GM18951 (cell line): ENCODE results near the gene SMYD5.

Experiments
- POLR2A ChIP-seq: IDR thresholded peaks from 4 replicates; pipeline ENCODE4 v1.6.1; 2011; ENCODE audit warnings: mild to moderate bottlenecking; ENCODE audit not compliant: insufficient read length, insufficient read depth; ENCODE audit errors: extremely low read depth
- in situ Hi-C: fragments of 300-500 bp; cut with MboI; formaldehyde crosslinking; loops from one replicate; pipeline ENCODE4 v1.12.0; 2022; ENCODE audit warnings: low sequenced_read_pairs, mixed read lengths, inconsistent platforms; ENCODE audit not compliant: unreplicated experiment

The SMYD5 gene

GRCh38 chr2:73263540-73264331, 49.7 kb downstream of the SMYD5 start:
- TF ChIP-seq POLR2A: no peak
- in situ Hi-C loops: no loop called here

DNA sequence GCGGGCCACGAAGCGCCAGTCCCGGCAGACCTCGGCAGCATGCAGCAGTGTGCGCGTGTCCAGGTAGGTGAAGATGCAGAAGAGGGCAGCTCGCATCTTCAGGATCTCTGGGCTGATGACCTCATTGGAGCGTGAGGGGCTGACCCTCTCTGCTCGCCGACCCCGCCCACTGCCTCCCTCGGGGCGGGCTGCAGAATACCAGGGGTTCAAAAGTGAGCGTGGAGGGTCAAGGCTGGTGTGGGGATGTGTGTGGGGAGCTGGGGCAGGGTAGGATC, 50.2 kb downstream of the SMYD5 start:
- TF ChIP-seq POLR2A: no peak
- in situ Hi-C loops: no loop called here

DNA sequence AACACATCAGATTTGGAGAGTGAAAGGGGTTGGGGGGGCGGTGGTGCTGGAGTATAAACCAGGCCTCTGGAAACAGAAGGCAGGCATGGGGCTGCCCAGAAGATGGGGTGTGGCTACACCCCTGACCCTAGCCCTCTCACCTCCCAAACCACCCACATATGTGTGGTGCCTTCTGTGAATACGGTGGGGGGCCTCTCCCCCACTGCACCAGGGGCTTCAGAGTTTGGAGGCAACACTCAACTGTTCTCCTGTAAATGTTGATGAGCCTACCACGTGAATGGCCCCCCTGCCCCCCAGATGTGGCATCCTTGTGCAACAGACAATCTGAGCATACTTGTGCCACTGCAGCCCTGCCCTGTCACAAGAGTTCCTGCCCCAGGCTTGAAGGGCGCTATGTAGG, 50.7 kb downstream of the SMYD5 start:
- in situ Hi-C loops: no loop called here
- no peak for TF ChIP-seq POLR2A

DNA sequence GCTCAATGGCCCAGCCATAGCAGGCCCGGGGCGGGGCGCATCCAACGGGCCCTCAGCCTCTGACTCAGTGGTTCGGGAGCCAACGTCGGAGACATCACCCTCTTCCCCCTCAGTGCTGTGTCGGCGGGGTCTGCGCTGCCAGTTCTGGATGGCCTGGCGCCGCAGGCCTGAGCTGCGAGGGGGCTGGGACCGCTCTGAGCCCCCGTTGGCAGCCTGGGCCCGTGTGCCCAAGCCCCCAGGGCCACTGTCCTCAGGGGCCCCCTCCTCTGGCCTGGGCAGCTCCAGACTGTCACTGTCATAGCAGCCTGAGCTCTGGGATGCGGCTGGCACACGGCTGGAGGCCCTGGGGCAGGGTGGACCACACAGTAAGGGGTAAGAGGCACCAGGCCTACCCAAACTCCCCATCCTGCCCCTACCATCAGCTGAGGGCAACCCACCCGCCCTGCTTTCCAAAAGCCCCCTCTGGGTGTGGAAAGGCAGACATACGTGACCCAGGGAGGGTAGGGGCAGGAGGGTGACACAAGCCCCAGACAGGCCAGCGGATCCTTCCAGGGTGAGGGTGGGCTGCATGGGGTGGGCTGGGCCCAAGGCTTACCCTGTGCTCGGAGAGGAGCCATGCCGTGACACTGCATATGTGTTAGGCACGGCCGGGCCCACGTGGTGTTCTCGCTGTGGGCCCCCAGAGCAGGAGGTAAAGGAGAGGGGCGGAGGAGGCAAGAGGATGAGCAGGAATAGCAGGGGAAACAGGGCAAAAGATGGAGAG, 51.4 kb downstream of the SMYD5 start:
- in situ Hi-C loops: no loop called here
- no peak for TF ChIP-seq POLR2A

DNA sequence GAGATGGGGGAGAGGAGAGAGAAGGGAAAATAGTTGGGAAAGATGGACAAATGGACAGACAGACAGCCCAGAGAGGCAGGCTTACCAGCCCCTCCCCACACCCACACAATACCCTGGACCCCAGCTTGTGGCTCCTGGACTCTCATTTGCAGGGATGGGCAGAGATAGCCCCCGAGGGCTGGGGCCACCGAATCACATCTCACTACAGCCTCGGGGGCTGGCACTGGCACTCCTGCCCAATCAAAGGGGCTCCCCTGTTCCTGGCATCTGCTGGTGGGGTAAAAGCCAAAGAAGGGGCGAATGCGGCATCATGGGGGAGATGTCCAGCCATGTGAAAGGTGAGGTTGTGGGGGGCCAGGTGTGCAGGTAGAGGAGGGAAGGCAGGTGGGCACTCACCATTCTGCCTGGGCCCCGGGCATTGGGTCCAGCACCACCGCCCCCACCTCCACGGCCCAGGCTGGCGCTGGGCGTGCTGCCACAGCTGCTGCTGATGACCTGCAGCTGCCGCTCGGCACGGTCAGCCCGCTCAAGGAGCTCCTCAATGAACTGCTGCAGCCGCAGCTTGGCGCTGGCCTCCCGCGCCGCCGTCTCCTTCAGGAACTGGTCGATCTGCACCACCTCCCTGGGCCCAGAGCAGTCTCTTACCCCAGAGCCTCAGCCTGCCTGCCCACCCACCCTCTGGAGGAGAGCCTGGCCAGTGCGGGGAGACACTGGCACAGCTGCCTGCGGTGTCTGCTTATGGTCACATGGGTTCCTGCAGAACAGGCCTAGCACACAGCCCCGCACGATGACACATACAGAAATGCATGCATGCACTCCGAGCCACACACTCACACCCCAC, 52.2 kb downstream of the SMYD5 start:
- no peak for TF ChIP-seq POLR2A
- in situ Hi-C loops: no loop called here

- TF ChIP-seq POLR2A: no peak
- in situ Hi-C loops: no loop called here
Measured at GRCh38 chr2:73267008-73267407, 53.0 kb downstream of the SMYD5 start.

DNA sequence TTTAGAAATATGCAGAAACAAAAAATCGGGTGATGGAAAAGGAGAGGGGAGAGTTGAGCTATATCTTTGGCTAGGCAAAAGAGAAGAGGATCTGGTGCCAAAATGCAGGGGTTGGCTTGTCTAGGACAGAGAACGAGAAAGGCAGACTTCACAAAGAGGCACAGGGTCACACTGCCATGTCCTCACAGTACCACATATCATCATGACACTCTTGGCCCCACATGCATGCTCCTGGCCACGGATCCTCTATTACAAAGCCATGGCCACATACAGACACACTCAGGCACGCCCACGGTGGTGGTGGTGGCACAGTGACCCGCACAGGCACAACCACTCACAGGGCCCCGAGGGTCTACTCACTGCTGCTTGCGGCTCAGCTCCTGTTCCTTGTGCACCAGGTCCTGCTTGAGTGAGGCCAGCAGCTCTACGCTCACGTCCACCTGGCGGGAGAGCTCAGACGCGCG, 54.4 kb downstream of the SMYD5 start:
- in situ Hi-C loops: no loop called here

DNA sequence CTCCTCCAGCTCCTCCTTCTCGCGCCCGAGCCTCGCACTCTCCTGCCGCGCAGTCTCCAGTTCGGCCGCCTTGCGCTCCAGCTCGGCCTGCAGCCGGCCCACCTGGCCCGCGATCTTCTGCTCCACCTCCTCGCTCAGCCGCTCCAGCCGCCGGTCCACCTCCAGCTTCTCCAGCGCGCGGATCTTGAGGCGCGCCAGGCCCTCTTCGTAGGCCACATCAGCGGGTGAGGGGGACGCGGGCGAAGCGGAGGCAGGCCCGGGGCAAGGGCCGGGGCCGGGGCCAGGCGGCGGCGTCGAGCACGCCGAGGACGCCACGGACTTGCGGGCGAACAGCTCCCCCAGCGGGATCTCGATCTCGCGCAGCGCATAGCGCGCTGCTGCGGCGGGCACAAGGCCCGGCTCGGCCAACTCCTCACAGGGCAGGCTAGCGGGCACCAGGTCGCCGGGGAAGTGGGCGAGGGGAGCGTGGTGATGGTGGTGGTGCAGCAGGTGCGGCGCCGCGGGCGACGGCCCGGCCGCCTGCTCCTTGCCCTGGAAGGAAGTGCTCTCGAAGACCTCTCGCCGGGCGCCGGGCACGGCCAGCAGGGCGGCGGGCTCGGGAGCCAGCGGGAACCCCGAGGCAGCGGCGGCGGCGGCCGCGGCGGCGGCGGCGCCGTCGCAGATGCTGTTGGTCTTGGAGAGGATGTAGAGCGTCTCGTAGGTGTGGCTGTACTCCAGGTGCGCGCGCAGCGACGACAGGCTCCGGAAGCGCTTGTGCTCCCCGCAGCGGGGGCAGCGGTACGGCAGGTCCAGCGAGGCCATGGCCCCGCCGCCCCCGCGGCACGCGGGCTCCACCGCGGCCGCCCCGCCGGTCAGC, 55.0 kb downstream of the SMYD5 start:
- TF ChIP-seq POLR2A: peak; percentile 33
- in situ Hi-C loops: no loop called here

More for the DNA sequence above, 54.4 kb downstream of the SMYD5 start:
- TF ChIP-seq POLR2A: no peak

GRCh38 chr2:73269686-73270465, 55.8 kb downstream of the SMYD5 start:
- in situ Hi-C loops: no loop called here
- TF ChIP-seq POLR2A: no peak

DNA sequence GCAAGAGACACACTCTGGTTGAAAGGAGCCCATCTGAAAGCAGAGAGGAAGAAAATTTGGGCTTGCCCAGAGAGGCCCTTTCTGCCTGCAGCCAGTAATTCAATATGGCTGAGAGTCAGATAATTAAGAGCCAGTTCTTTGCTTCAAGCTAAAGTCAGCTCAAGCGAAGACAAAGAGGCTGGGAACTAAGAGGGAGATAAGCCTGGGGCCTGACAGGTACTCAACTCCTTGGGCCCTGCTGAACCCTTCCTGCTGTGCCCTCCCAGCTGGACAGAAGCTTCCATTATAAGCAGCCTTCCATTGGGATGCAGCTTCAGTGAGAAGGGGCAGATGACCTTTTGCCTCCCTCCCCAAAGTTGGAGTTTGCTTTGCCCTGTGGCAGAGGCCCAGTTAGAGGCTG, 58.2 kb downstream of the SMYD5 start:
- in situ Hi-C loops: no loop called here
- no peak for TF ChIP-seq POLR2A
